ENCODE measurements around the gene COPG1. TPM values are rescaled to one million over a fixed set of nuclear protein-coding genes. Genes with fewer than 3 reads are reported as not detected.

The COPG1 gene
- total RNA-seq, 1 experiment from 2014 or later, result 132 TPM

GRCh38 chr3:129321887-129322286, 72.5 kb downstream of the COPG1 start:
- TF ChIP-seq NR3C1 (CRISPR knock-in tag; conservative IDR thresholded peaks at IDR 0.05; ENCODE audit: low read depth), result no peak
- TF ChIP-seq ATF6 (CRISPR knock-in tag; IDR thresholded peaks at IDR 0.05), result no peak
- no peak for TF ChIP-seq JUN (CRISPR knock-in tag; IDR thresholded peaks at IDR 0.05)
- TF ChIP-seq ZNF281 (CRISPR knock-in tag; IDR thresholded peaks at IDR 0.05), result no peak
- TF ChIP-seq TEAD1 (CRISPR knock-in tag; IDR thresholded peaks at IDR 0.05), result no peak
- no peak for TF ChIP-seq SMAD3 (CRISPR knock-in tag; IDR thresholded peaks at IDR 0.05; ENCODE audit: borderline replicate concordance)
- TF ChIP-seq PRRX2 (CRISPR knock-in tag; IDR thresholded peaks at IDR 0.05), result no peak
- no peak for TF ChIP-seq ZNF423 (CRISPR knock-in tag; IDR thresholded peaks at IDR 0.05)
- TF ChIP-seq, protein P1, sequence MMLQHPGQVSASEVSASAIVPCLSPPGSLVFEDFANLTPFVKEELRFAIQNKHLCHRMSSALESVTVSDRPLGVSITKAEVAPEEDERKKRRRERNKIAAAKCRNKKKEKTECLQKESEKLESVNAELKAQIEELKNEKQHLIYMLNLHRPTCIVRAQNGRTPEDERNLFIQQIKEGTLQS (CRISPR knock-in tag; conservative IDR thresholded peaks at IDR 0.05), result no peak
- no peak for TF ChIP-seq ZNF232 (CRISPR knock-in tag; IDR thresholded peaks at IDR 0.05)
- TF ChIP-seq ATF1 (CRISPR knock-in tag; IDR thresholded peaks at IDR 0.05), result no peak
- TF ChIP-seq SP1 (CRISPR knock-in tag; conservative IDR thresholded peaks at IDR 0.05), result no peak
- no peak for TF ChIP-seq ESRRA (CRISPR knock-in tag; IDR thresholded peaks at IDR 0.05; ENCODE audit: borderline replicate concordance)
- no peak for TF ChIP-seq NFATC4 (CRISPR knock-in tag; IDR thresholded peaks at IDR 0.05)
- TF ChIP-seq, protein P2, sequence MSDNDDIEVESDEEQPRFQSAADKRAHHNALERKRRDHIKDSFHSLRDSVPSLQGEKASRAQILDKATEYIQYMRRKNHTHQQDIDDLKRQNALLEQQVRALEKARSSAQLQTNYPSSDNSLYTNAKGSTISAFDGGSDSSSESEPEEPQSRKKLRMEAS (CRISPR knock-in tag; IDR thresholded peaks at IDR 0.05), result no peak
- TF ChIP-seq ZNF138 (CRISPR knock-in tag; conservative IDR thresholded peaks at IDR 0.05), result no peak
- TF ChIP-seq, protein P3, sequence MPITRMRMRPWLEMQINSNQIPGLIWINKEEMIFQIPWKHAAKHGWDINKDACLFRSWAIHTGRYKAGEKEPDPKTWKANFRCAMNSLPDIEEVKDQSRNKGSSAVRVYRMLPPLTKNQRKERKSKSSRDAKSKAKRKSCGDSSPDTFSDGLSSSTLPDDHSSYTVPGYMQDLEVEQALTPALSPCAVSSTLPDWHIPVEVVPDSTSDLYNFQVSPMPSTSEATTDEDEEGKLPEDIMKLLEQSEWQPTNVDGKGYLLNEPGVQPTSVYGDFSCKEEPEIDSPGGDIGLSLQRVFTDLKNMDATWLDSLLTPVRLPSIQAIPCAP (CRISPR knock-in tag; IDR thresholded peaks at IDR 0.05), result no peak
- no peak for TF ChIP-seq ERG (CRISPR knock-in tag; IDR thresholded peaks at IDR 0.05)
- POLR2A ChIA-PET, result no interaction called here
- no peak for ATAC-seq
- Mint-ChIP-seq H3K27ac (no peak overlapping the region), H3K4me3 (no peak overlapping the region), H3K4me1 (no peaks in the 10 kb centered on the region), H3K36me3 (no peaks in the 10 kb centered on the region), H3K9me3 (no peaks in the 10 kb centered on the region), H3K27me3 (ENCODE audit: low read depth) (no peaks in the 10 kb centered on the region; the same call in 1 of the 2 replicates)
- no peak for DNase-seq (ENCODE audit: low spot score)
- CTCF ChIA-PET, result no interaction called here

- ChIA-PET CTCF (interaction anchor here (0.6 to 1.5 kb wide), 5 partner anchors 9 to 52 kb away, joined by 3 to 5 read pairs (median 4); no protein-coding TSS in a partner anchor), POLR2A (no interaction called here)
- Mint-ChIP-seq H3K9me3 (no peaks in the 10 kb centered on the region), H3K27me3 (ENCODE audit: low read depth) (no peaks in the 10 kb centered on the region; the same call in 1 of the 2 replicates), H3K36me3 (no peaks in the 10 kb centered on the region), H3K4me1 (no peaks in the 10 kb centered on the region), H3K27ac (no peak overlapping the region), H3K4me3 (no peak overlapping the region)
- no peak for ATAC-seq
- no peak for DNase-seq (ENCODE audit: low spot score)
- no peak for TF ChIP-seq ZNF138 (CRISPR knock-in tag; conservative IDR thresholded peaks at IDR 0.05)
- no peak for TF ChIP-seq TCF7 (CRISPR knock-in tag; IDR thresholded peaks at IDR 0.05; ENCODE audit: low read depth)
- no peak for TF ChIP-seq MLX (CRISPR knock-in tag; IDR thresholded peaks at IDR 0.05)
- TF ChIP-seq NR2C2 (CRISPR knock-in tag; IDR thresholded peaks at IDR 0.05), result no peak
- no peak for TF ChIP-seq MXD4 (CRISPR knock-in tag; IDR thresholded peaks at IDR 0.05; ENCODE audit: borderline replicate concordance)
- TF ChIP-seq CDX4 (CRISPR knock-in tag; IDR thresholded peaks at IDR 0.05; ENCODE audit: borderline replicate concordance), result no peak
Measured at GRCh38 chr3:129323651-129324294, 74.4 kb downstream of the COPG1 start.
